Stimulated activated CD8-positive, alpha-beta memory T cell treated with anti-CD3 and anti-CD28 coated beads, Interleukin-15, amount 100 ng/mL, for 1 hour (primary cell): ENCODE results near the gene RTL10.

Experiments
- DNase-seq: peaks from one replicate; pipeline ENCODE4 v3.0.0-alpha.2; 2020; ENCODE audit warnings: low read depth

RTL10 gene

DNA sequence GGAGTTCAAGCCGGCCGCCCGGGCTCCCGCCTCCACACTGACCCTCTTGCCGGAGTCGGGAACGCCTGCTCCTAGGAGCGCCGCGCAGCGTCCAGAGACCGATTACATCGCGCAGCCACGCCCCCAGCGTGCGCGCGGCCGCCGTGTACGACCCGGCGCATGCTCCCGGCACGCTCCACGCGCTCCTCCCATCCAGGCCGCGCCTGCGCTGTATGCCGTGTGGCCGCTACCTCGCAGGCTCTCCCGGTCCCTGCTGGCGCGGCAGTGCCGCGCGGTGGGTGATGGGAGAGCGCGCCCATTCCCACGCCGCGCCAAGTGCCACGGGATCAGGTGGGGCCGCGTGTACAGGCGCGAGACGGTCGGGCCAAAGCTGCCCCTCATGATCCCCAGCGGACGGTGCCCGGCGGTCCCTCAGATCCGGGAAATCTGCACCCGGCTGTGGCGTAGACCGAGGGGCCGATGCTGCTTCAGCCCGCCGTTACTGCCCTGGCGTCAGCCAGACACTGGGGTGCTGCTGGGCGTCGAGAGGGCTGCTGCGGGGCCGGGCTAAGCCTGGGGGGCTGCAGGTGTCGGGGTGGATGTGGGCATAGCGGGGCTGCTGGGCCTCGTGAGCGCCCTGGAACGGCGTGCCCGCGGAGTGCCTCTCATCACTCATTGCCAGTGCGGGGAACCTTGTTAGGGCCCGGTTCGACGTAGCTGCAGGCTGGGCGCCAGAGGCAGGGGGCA is at the start of gene RTL10, which contains the start of gene GNB1L:
TSS of gene RTL10 (minus strand) at position 97 of the 726 bp plus-strand sequence. CDS start 2,613 bp downstream, outside the sequence.
TSS of gene GNB1L (minus strand) at position 97 of the 726 bp plus-strand sequence. CDS start 33,519 bp downstream, outside the sequence.
- DNase-seq = peak; percentile 86

DNA sequence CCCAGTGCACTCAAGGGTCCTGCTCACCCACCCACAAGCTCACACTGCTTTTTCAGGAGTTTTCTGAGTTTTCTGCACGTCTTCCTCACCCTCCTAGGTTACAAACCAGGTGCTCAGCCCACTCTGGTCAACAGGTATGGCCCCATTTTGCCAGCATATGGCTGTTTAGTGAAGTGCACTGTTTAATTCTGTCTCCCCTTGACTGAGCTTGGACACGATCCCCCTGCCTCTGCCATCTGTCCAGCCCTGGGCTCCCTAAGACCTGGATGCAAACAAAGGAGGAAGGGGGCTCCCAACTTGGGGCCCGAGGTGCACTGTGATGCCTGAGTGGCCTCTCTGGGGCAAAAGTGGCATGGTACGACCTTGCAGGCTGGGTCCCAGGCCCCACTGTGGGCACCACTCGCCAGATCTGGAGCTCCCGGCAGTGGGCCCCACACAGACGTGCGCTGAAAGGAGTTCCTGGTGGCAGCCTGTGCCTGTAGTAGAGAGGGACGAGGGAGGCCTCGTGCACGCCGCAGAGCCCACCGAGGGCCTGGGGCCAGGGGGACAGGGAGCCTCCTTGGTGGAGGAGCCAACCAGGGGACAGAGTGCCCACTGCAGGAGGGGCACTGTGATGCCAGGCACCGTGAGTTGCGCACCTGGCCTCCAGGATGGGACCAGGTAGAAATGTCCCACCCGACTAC is 49.6 kb upstream of the RTL10 start:
- no peak for DNase-seq

DNA sequence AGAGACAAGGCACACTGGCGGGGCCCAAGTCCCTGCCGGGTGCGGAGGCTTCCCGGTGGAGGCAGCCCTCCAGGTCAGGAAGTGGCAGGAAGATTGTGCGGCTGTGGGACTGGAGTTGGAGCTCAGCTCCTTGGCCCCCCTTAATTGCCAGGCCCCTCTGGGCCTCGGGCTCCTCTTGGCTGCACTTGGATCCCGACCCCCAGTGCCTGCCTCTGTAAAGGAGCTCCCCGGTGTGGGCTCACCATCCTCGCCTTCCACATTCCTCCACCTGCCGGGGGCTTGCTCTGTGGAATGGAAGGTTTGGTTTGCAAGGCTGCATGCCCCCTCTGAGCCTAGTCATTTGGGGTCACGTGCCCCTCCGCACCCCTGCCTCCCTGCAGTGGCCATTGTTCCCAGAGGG is 48.8 kb upstream of the RTL10 start:
- no peak for DNase-seq

DNA sequence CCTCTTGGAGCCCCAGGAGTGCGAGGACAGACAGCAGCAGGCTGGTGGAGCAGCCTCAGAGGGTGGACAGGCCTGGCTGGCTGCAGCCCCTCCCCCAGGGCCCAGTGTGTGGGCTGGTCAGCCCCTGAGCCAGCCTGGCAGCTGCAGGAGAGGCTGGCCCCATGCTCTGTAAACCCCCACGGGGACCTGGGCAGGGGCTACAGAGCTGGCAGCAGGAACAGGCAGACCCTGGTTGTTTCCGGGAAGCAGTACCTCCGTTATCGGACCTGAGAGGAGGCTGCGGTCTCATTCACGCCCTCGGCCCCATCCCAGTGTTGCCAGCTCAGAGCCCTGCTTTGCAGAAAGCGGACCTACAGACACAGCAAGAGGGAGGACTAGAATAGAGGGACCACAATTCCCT is 48.4 kb upstream of the RTL10 start:
- DNase-seq = no peak

- DNase-seq = no peak
These were observed 47.6 kb upstream of the RTL10 start for GRCh38 chr22:19902245-19902715.

DNA sequence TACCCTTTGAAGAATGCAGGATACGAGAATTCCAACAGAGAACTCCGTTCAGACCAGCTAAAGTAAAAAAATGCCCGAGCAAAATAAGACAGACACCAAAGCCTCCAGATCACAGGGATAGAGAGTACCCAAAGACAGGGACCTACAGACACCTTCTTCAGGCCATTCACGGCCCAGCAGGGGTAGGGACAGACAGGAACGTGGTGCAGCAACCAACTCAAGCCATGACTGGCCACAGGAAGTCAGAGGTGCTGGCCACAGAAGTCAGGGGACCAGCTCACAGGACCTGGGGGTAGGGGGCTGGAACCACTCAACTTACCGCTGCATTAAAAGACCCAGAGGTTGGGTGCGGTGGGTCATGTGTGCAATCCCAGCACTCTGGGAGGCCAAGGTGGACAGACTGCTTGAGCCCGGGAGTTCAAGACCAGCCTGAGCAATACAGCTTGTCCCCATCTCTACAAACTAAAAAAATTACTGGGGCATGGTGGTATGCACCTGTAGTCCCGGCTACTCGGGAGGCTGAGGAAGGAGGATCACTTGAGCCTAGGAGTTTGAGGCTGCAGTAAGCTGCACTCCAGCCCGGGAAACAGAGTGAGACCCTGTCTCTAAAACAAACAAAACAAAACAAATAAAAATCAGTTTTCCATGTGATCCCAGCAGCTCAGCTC is 47.0 kb upstream of the RTL10 start:
- DNase-seq = no peak

DNA sequence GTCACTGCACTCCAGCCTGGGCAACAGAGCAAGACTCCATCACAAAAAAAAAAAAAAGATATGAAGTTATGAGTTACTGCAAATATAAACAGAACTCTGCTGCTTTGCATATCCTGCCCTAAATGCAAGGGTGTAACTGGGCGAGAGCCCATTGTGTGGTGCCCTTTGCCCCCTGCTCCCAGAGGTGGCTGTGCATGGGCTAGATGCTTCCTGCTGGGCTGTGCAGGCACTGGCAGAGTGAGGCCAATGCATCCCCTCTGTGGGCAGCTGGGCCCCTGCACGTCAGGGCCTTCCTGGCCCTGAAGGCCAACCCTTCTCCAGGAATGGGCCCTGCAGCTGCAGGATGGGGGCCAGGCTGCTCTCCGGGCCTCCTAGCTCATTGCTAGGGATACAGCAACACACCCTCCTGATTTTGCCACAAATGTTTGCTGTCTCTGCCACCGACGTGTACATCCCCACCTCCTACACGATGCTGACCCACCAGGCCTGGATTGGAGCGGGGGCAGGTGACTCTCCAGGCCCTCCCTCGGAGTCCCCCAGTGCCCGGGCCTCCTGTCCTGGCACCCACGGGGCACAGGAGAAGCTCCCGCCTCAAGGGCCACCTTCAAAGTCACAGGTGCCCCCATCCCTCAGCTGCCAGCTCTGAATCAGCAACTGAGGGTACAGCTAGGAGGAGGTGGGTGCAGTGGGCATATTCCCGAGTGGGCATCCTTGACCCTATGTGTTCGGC is 46.2 kb upstream of the RTL10 start:
- no peak for DNase-seq

- no peak for DNase-seq
These were observed 44.3 kb upstream of the RTL10 start for GRCh38 chr22:19898831-19899567.

- no peak for DNase-seq
These were observed 43.5 kb upstream of the RTL10 start for GRCh38 chr22:19898145-19898544.

GRCh38 chr22:19897726-19898125 is 43.1 kb upstream of the RTL10 start:
- no peak for DNase-seq

DNA sequence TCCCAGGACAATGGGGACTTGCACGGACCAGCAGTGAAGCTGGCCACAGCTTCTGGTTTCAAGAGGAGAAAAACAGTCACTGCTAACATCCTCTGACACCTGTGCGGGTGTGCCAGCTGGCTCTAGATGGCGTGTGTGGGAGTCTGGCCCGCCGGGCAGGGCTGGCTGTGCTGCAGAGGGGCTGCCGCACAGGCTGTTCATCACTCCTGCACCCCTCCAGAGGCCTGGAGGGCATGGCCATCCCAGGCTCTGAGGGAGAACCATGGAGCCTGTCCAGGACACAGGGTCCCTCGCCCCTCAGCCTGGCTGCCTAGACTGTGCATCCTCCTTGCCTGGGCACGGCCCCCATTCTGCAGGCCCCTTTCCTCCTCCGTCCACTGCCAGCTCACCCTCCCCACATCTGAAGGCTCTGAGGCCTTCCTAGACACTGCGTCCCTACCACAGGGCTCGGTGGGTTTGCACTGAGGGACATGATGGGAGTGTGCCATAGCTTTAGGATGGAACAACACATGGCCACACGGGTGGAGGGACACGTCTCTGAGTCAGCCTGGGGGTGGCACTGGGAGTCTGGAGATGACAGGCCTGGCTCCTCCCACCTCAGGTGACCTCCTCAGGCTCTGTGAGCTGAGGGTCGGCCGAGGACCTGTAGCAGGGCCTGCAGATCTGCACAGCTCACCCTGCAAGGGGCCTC is 42.1 kb upstream of the RTL10 start:
- DNase-seq = no peak

DNA sequence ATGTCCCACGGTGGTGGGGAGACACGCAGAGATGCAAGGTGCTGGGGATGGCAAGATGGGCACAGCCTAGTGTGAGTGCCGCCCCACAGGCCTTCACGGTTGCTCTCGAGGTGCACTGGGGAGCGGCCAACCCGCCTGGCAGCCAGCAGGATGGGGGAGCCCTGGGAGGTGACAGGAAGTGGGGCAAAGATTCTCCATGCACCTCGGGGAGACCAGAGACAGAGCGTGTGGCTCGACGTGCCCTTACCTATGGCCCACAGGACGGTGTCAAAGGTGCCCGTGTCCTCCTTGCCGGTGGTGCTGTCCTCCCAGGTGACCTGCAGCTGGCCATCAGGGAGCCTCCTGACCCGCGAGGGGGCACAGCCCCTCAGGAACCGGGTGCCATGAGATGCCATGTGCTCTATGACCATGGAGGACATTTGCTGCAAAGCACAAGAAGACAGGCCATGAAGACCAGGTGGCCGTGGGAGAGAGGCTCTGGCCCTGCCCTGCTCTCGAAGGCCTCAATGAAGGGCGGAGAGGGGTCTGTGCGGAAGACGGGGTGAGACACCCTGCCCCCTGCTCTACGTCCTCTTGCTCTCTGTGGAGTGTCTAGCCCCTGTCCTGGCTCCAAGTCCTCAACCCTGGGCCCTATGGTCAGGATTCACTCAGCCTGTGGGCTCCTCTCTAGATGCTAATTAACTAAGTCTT is 40.6 kb upstream of the RTL10 start:
- no peak for DNase-seq

GRCh38 chr22:19893363-19893762 is 38.7 kb upstream of the RTL10 start:
- DNase-seq = no peak

- no peak for DNase-seq
These were observed 38.3 kb upstream of the RTL10 start for GRCh38 chr22:19892925-19893324.

GRCh38 chr22:19892257-19892879 is 37.7 kb upstream of the RTL10 start:
- DNase-seq = no peak

GRCh38 chr22:19891317-19892256 is 36.9 kb upstream of the RTL10 start:
- peak; percentile 47 for DNase-seq

DNA sequence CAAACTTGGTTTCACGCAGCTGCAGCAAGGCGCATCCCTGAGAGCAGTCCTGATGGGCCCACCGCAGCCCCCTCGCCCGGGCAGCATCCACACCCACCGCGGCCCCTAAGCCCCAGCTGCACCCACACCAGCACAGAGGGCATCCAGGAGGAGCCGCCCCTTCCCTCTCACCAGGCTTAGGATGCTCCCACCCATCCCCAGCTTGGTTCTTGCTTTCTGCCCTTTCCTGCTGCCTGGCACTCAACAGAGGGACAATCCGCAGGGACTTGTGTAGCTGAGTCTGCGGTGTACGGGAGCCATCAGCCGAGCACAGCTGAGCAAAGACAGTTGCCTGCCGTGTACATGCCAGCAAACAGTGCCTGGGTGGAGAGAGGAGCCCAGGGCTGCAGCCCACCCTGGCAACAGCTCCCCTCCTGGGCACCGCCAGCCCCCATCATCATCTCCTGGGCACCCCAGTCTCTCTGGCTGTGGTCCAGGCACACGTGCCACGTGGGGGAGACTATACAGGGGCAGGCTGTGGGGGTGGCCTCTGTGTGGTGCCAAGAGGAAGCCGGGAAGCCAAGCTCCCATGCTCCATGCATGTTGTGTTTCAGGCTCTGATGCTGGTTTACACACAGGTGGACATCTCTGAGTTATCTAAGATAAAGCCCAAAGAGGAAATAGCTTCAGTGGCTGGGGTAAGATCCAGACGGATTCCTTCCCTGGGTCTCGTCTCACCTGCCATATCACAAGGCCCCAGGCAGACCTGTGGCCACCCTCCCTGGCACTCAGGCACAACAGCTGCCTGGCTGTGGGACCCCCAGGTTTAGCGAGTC is 36.0 kb upstream of the RTL10 start:
- no peak for DNase-seq

DNA sequence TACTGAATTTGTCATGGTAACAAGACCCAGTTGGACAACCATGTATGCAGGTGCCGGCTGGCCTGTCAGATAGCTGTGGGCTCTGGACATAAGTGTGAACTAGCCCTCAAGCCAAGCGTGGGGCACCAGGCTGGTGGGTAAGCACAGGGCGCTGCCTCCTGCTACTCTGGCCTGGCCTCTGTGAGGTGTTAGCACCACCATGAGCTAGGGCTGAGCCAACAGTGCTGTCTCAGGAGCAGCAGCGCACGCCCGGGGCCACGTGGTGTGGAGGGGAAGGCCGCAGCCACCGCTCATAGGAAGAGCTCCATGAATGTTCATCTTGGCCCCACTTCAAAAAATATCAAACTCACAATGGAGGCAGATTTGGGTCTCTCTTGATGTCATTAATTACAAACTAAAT is 35.3 kb upstream of the RTL10 start:
- no peak for DNase-seq
